Measurements from ENCODE around the gene C3orf38. TPM values are rescaled to one million over a fixed set of nuclear protein-coding genes. Genes with fewer than 3 reads are reported as not detected.

The C3orf38 gene
- 10.2 and 11.2 TPM in 2 replicates for total RNA-seq

DNA sequence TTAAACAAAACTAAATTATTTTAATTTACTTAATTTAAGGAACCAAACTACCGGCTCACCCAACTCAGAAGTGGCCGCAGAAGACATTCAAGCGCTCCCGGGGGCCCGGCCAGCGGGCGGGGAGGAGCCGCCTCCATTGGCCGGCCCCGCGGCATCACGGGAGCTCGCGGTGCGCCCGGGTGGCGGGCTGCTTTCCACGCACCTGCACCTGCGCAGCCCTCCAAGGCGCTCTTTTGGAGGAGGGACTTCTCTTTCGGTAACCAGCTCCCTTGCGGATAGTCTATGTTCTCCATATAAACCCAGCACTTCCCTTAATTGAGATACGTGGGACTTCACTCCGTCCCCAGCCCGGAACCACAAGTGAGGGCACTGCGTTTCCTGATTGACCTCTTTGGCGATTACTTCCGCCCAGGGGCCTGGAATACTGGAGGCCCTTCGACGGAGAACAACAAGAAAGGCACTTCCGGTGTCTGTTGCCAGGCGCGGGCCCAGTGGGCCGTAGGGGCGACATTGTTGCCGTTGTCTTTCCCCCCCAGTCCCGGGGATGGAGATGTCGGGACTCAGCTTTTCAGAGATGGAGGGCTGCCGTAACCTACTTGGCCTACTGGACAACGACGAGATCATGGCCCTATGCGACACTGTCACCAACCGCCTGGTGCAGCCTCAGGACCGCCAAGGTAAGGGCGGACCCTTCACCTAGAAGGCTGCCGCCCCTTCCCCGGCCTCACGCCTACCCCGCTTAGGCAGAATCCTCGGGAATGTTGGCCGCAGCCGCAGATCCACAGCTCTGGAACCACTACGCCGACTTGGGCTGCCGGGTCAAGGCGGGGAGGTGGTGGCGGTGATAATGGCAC is at the start of gene C3orf38:
Gene C3orf38 (plus strand): TSS at position 451 of the 854 bp plus-strand sequence. CDS start 94 bp downstream, at position 545.

Other genes starting within 250 kb of the C3orf38 start
- gene CGGBP1, start 91.0 kb upstream of the C3orf38 start, total RNA-seq = 27.7 and 29.8 TPM in 2 replicates
- gene ZNF654, start 90.7 kb upstream of the C3orf38 start, total RNA-seq = 4.2 and 5.0 TPM in 2 replicates